HEK293 (cell line): ENCODE results near the gene KDM4C.

Experiments used
- CTCF ChIA-PET: fragments of 350-600 bp; formaldehyde crosslinking; extraction: SDS; loops from one replicate; lab custom pipeline; 2021; ENCODE audit warnings: antibody characterized with exemption; lab: Yijun Ruan, JAX
- POLR2A ChIA-PET: fragments of 300-600 bp; formaldehyde crosslinking; extraction: SDS; loops from one replicate; lab custom pipeline; 2020; ENCODE audit warnings: antibody characterized with exemption, inconsistent platforms; lab: Yijun Ruan, JAX
- H3K27ac ChIP-seq: fragments of 200-500 bp; sonication (Bioruptor generic); 2 replicates; pipeline ENCODE4 v1.5.1; 2014; ENCODE audit warnings: low read depth, low read length, control low read depth, inconsistent platforms; ENCODE audit errors: extremely low read depth
- H3K36me3 ChIP-seq, 2 experiments: fragments of 200-500 bp in 1 of 2; sonication (Bioruptor generic) in 1 of 2; 1 replicate in 1 of 2; 2 replicates in 1 of 2; pipeline ENCODE4 v1.5.1; 2014 to 2017; ENCODE audit warnings: inconsistent platforms in 2 of 2, low read length in 2 of 2; ENCODE audit not compliant: control insufficient read depth in 2 of 2, insufficient read depth in 1 of 2
- H3K4me1 ChIP-seq: fragments of 200-500 bp; sonication (Bioruptor generic); 2 replicates; pipeline ENCODE4 v1.5.1; 2014; ENCODE audit warnings: mild to moderate bottlenecking, low read length, inconsistent platforms; ENCODE audit not compliant: control insufficient read depth, insufficient read depth
- H3K4me3 ChIP-seq: 2 replicates; pipeline ENCODE4 v1.5.1; 2011; ENCODE audit warnings: low read depth, mild to moderate bottlenecking, control low read depth, low read length, moderate library complexity
- H3K9me3 ChIP-seq: fragments of 200-500 bp; sonication (Bioruptor generic); 2 replicates; pipeline ENCODE4 v1.5.1; 2014; ENCODE audit warnings: low read depth, low read length, inconsistent platforms; ENCODE audit not compliant: control insufficient read depth, insufficient read depth
- GLI4 ChIP-seq: fragments of 450-650 bp; formaldehyde crosslinking; IDR thresholded peaks from 2 replicates; pipeline ENCODE4 v1.5.1; 2016; ENCODE audit warnings: missing biosample characterization, missing genetic modification characterization
- KLF9 ChIP-seq: fragments of 450-650 bp; formaldehyde crosslinking; IDR thresholded peaks from 2 replicates; pipeline ENCODE4 v1.5.1; 2016; ENCODE audit warnings: missing biosample characterization, missing genetic modification characterization, low read depth
- MEIS1 ChIP-seq: sonication (generic); formaldehyde crosslinking; IDR thresholded peaks from 2 replicates; pipeline ENCODE4 v1.8.1; 2022; ENCODE audit warnings: missing genetic modification reagents, mild to moderate bottlenecking, borderline replicate concordance
- MZF1 ChIP-seq: fragments of 450-650 bp; formaldehyde crosslinking; IDR thresholded peaks from 2 replicates; pipeline ENCODE4 v1.5.1; 2017; ENCODE audit warnings: missing biosample characterization, missing genetic modification characterization, borderline replicate concordance
- TRIM28 ChIP-seq: IDR thresholded peaks from 2 replicates; pipeline ENCODE4 v1.6.1; 2011; ENCODE audit warnings: low read length, control low read depth, borderline replicate concordance
- YY2 ChIP-seq: fragments of 450-650 bp; formaldehyde crosslinking; IDR thresholded peaks from 2 replicates; pipeline ENCODE4 v1.5.1; 2016; ENCODE audit warnings: missing biosample characterization, missing genetic modification characterization
- ZBTB6 ChIP-seq: fragments of 450-650 bp; formaldehyde crosslinking; IDR thresholded peaks from 2 replicates; pipeline ENCODE4 v1.5.1; 2017; ENCODE audit warnings: missing biosample characterization, missing genetic modification characterization
- ZNF10 ChIP-seq: fragments of 450-650 bp; formaldehyde crosslinking; IDR thresholded peaks from 2 replicates; pipeline ENCODE4 v1.5.1; 2017; ENCODE audit warnings: missing biosample characterization, missing genetic modification characterization
- ZNF18 ChIP-seq: fragments of 450-650 bp; formaldehyde crosslinking; IDR thresholded peaks from 2 replicates; pipeline ENCODE4 v1.5.1; 2016; ENCODE audit warnings: missing biosample characterization, missing genetic modification characterization
- ZNF19 ChIP-seq: fragments of 450-650 bp; formaldehyde crosslinking; IDR thresholded peaks from 2 replicates; pipeline ENCODE4; 2016; ENCODE audit warnings: missing biosample characterization, missing genetic modification characterization, low read depth
- ZNF202 ChIP-seq: fragments of 450-650 bp; formaldehyde crosslinking; IDR thresholded peaks from 2 replicates; pipeline ENCODE4 v1.5.1; 2016; ENCODE audit warnings: missing biosample characterization, missing genetic modification characterization, borderline replicate concordance
- ZNF324 ChIP-seq: fragments of 450-650 bp; formaldehyde crosslinking; IDR thresholded peaks from 2 replicates; pipeline ENCODE4 v1.5.1; 2016; ENCODE audit warnings: missing biosample characterization, missing genetic modification characterization
- ZNF555 ChIP-seq: fragments of 450-650 bp; formaldehyde crosslinking; conservative IDR thresholded peaks from 2 replicates; pipeline ENCODE4 v1.5.1; 2017; ENCODE audit warnings: missing biosample characterization, mild to moderate bottlenecking, missing genetic modification characterization, inconsistent platforms
- ZNF660 ChIP-seq: fragments of 450-650 bp; IDR thresholded peaks from 2 replicates; pipeline ENCODE4 v1.5.1; 2018; ENCODE audit warnings: missing biosample characterization, mild to moderate bottlenecking, missing genetic modification characterization
- TF ChIP-seq, protein P1 (sequence below): fragments of 450-650 bp; formaldehyde crosslinking; IDR thresholded peaks from 2 replicates; pipeline ENCODE4 v1.5.1; 2016; ENCODE audit warnings: missing biosample characterization, missing genetic modification characterization
- TF ChIP-seq, protein P2 (sequence below): fragments of 450-650 bp; formaldehyde crosslinking; IDR thresholded peaks from 2 replicates; pipeline ENCODE4 v1.5.1; 2017; ENCODE audit warnings: missing biosample characterization, missing genetic modification characterization
- TF ChIP-seq, protein P3 (sequence below): fragments of 450-650 bp; formaldehyde crosslinking; IDR thresholded peaks from 2 replicates; pipeline ENCODE4 v1.5.1; 2016; ENCODE audit warnings: missing biosample characterization, missing genetic modification characterization
- TF ChIP-seq, protein P4 (sequence below): fragments of 450-650 bp; IDR thresholded peaks from 2 replicates; pipeline ENCODE4 v1.5.1; 2018; ENCODE audit warnings: missing biosample characterization, missing genetic modification characterization

The KDM4C gene

DNA sequence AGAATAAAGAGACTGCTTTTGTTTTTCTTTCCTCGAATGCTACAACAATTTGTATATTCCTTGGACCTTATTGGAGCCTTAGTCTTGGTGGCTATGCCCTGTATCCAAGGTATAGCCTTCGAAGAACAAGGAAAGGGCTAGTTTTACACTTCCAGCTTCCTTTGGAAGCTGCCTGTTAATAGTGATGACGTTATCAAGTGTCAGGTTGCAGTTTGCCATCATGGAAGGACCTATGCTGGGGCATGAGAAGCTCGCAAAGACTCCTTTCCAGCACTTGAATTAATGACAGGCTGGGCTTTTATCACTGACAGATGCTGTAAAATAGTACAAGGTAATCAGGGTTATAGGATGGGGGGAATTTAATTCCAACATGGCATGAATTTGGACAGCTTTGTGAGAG lies 157.9 kb downstream of the KDM4C start (continued):
- TF ChIP-seq, protein P1, sequence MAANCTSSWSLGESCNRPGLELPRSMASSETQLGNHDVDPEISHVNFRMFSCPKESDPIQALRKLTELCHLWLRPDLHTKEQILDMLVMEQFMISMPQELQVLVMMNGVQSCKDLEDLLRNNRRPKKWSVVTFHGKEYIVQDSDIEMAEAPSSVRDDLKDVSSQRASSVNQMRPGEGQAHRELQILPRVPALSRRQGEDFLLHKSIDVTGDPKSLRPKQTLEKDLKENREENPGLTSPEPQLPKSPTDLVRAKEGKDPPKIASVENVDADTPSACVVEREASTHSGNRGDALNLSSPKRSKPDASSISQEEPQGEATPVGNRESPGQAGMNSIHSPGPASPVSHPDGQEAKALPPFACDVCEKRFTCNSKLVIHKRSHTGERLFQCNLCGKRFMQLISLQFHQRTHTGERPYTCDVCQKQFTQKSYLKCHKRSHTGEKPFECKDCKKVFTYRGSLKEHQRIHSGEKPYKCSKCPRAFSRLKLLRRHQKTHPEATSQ (tag by site-specific recombination), result no peak
- TF ChIP-seq YY2, result no peak

GRCh38 chr9:6917162-6917561 lies 159.4 kb downstream of the KDM4C start:
- ChIA-PET POLR2A (no interaction called here), CTCF (interaction anchor here (0.5 to 1.2 kb wide), 3 partner anchors 8 to 860 kb away, joined by 3 to 7 read pairs (median 3); no protein-coding TSS in a partner anchor)
- Histone ChIP-seq H3K4me3 (no peak overlapping the region), H3K36me3 (no peaks in the 10 kb centered on the region), H3K27ac (no peak overlapping the region), H3K9me3 (no peaks in the 10 kb centered on the region), H3K4me1 (no peaks in the 10 kb centered on the region)
- TF ChIP-seq, protein P2, sequence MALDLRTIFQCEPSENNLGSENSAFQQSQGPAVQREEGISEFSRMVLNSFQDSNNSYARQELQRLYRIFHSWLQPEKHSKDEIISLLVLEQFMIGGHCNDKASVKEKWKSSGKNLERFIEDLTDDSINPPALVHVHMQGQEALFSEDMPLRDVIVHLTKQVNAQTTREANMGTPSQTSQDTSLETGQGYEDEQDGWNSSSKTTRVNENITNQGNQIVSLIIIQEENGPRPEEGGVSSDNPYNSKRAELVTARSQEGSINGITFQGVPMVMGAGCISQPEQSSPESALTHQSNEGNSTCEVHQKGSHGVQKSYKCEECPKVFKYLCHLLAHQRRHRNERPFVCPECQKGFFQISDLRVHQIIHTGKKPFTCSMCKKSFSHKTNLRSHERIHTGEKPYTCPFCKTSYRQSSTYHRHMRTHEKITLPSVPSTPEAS (tag by site-specific recombination), result no peak

GRCh38 chr9:6920041-6920440 lies 162.3 kb downstream of the KDM4C start:
- ChIA-PET POLR2A (interaction anchor here (1.3 kb wide), 1 partner anchor 9 kb away, joined by 3 read pairs; no protein-coding TSS in a partner anchor), CTCF (interaction anchor here (0.6 kb wide), 1 partner anchor 267 kb away, joined by 3 read pairs; no protein-coding TSS in a partner anchor)
- no peak overlapping the region for H3K4me3 ChIP-seq
- H3K9me3 ChIP-seq, result no peaks in the 10 kb centered on the region
- no peak overlapping the region for H3K27ac ChIP-seq
- no peaks in the 10 kb centered on the region for H3K36me3 ChIP-seq
- no peaks in the 10 kb centered on the region for H3K4me1 ChIP-seq
- TF ChIP-seq, protein P3, sequence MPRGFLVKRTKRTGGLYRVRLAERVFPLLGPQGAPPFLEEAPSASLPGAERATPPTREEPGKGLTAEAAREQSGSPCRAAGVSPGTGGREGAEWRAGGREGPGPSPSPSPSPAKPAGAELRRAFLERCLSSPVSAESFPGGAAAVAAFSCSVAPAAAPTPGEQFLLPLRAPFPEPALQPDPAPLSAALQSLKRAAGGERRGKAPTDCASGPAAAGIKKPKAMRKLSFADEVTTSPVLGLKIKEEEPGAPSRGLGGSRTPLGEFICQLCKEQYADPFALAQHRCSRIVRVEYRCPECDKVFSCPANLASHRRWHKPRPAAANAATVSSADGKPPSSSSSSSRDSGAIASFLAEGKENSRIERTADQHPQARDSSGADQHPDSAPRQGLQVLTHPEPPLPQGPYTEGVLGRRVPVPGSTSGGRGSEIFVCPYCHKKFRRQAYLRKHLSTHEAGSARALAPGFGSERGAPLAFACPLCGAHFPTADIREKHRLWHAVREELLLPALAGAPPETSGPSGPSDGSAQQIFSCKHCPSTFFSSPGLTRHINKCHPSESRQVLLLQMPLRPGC (tag by site-specific recombination), result no peak
- TF ChIP-seq ZBTB6 (tag by site-specific recombination), result no peak
- no peak for TF ChIP-seq ZNF18 (tag by site-specific recombination)
- no peak for TF ChIP-seq MEIS1 (CRISPR knock-in tag)
- TF ChIP-seq ZNF660 (tag by site-specific recombination), result no peak
- no peak for TF ChIP-seq MZF1
- no peak for TF ChIP-seq ZNF10 (tag by site-specific recombination)
- TF ChIP-seq TRIM28, result no peak
- no peak for TF ChIP-seq ZNF19 (tag by site-specific recombination)
- TF ChIP-seq, protein P4, sequence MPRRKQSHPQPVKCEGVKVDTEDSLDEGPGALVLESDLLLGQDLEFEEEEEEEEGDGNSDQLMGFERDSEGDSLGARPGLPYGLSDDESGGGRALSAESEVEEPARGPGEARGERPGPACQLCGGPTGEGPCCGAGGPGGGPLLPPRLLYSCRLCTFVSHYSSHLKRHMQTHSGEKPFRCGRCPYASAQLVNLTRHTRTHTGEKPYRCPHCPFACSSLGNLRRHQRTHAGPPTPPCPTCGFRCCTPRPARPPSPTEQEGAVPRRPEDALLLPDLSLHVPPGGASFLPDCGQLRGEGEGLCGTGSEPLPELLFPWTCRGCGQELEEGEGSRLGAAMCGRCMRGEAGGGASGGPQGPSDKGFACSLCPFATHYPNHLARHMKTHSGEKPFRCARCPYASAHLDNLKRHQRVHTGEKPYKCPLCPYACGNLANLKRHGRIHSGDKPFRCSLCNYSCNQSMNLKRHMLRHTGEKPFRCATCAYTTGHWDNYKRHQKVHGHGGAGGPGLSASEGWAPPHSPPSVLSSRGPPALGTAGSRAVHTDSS (tag by site-specific recombination), result no peak
- no peak for TF ChIP-seq ZNF555 (tag by site-specific recombination)
- no peak for TF ChIP-seq ZNF202 (tag by site-specific recombination)
- no peak for TF ChIP-seq GLI4 (tag by site-specific recombination)
- TF ChIP-seq ZNF324 (tag by site-specific recombination), result no peak
- TF ChIP-seq KLF9 (tag by site-specific recombination), result no peak
